Mesenteric fat pad (tissue), 1 donor: ENCODE measurements around the gene MRS2. TPM values are rescaled to one million over a fixed set of nuclear protein-coding genes. Genes with fewer than 3 reads are reported as not detected.

Source experiments
- DNase-seq: peaks from one replicate; pipeline ENCODE4 v3.0.0-alpha.2; 2020; ENCODE audit warnings: low spot score
- total RNA-seq: library from RNA; stranded (reverse); fragmentation: NEBNext Ultra II Directional; extraction: Animal tissue kit (Norgen Biotek cat#: 25700); gene quantifications from one replicate; pipeline ENCODE4 v1.2.1, GENCODE V29; 2021
- donor health status: DM: yes; HTN: yes; CAD: no.

The MRS2 gene
- total RNA-seq, 1 donor from 2014 or later = 20.6 TPM

DNA sequence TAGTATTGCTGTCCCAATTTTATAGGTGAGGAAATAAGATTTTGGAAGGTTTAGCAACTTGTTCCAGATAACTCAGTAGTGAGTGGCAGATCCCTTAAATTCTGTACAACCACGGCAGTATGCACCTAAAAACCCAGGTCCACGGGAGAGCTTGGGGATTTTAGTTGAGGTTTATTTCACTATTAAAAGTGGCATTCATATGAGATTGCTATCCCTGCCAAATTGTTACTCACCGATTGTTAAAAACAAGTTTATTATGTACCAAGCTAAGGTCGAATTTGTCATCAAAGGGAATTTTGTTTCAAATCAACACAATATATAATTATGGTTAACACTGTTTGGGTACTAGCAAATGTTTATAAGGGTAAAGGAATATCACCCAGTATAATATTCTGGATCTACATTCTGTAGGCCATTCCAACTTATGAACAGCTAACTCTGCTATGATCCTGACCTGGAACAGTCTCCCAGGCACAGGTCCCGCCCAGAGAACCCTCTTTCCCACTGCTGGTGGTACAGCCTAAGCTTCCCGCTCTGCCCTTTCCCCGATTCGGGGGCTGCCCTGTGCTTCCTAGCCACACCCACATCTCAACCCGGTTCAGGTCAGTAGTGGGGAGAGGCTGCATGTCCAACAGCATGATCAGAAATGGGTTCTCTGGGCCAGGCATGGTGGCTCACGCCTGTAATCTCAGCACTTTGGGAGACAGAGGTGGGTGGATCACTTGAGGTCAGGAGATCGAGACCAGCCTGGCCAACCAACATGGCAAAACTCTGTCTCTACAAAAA, 61.7 kb downstream of the MRS2 start:
- no peak for DNase-seq

DNA sequence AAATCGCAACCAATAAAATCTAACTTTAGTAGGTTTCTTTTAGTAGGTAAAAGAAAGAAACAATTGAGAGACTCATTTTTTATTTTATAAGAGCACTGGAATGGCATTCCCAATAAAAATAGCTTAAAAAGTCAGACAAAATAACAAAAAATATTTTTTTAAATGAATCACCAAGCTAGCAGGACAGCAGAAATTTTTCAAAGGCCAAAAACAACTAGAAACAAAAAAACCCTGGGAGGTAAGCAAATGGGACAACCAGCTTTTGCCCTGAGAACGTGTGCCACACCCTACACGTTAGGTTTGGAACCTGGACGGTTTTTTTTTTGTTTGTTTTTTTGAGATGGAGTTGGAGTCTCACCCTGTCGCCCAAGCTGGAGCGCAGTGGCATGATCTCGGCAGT, 67.1 kb downstream of the MRS2 start:
- DNase-seq = no peak

DNA sequence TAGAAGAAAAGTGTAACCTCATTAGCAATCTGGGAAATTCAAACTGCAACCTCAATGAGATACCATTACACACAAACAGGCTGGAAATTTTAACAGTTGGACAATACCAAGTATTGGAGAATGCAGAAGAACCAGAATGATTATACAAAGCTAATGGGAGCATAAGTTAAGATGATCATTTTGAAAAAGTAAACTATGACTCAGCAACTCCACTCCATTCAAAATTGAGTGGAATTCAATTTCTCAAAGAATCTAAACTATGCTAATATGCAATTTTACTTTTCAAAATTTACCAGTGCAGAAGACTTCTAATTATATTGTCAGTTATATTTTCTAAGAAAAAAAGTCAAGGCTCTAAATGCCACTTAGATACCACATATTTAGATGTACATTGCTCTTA, 69.4 kb downstream of the MRS2 start:
- no peak for DNase-seq

Other genes starting within 250 kb of the MRS2 start
- gene DCDC2, start 44.9 kb upstream of the MRS2 start, total RNA-seq = not detected
- gene GPLD1, start 86.6 kb downstream of the MRS2 start, total RNA-seq = 11.0 TPM
- 11.5 TPM for gene ALDH5A1, start 92.0 kb downstream of the MRS2 start, total RNA-seq
- 0.13 TPM for gene KIAA0319, start 243.3 kb downstream of the MRS2 start, total RNA-seq